NCI-H128 (cell line): ENCODE measurements around the gene UROC1.

Experiments
- DNase-seq: peaks from one replicate; lab custom pipeline; 2025; ENCODE audit not compliant: unreplicated experiment; lab: John Stamatoyannopoulos, UW

Gene UROC1

GRCh38 chr3:126464494-126464893, 53.1 kb downstream of the UROC1 start:
- DNase-seq = no peak

- no peak for DNase-seq
Observed at GRCh38 chr3:126464093-126464492, 53.5 kb downstream of the UROC1 start.

- DNase-seq = no peak
Observed at GRCh38 chr3:126463521-126463920, 54.1 kb downstream of the UROC1 start.

GRCh38 chr3:126461450-126462070, 56.0 kb downstream of the UROC1 start:
- DNase-seq = no peak

GRCh38 chr3:126460381-126460780, 57.2 kb downstream of the UROC1 start:
- no peak for DNase-seq

GRCh38 chr3:126459763-126460127, 57.8 kb downstream of the UROC1 start:
- DNase-seq = no peak

- DNase-seq = no peak
Observed at GRCh38 chr3:126459111-126459762, 58.3 kb downstream of the UROC1 start.

- no peak for DNase-seq
Observed at GRCh38 chr3:126456766-126457388, 60.7 kb downstream of the UROC1 start.

GRCh38 chr3:126456211-126456610, 61.4 kb downstream of the UROC1 start:
- DNase-seq = no peak

GRCh38 chr3:126454437-126455198, 63.0 kb downstream of the UROC1 start:
- no peak for DNase-seq

GRCh38 chr3:126454025-126454424, 63.5 kb downstream of the UROC1 start:
- DNase-seq = no peak

- DNase-seq = no peak
Observed at GRCh38 chr3:126452213-126452612, 65.4 kb downstream of the UROC1 start.

GRCh38 chr3:126451511-126451910, 66.1 kb downstream of the UROC1 start:
- no peak for DNase-seq

GRCh38 chr3:126450744-126451143, 66.8 kb downstream of the UROC1 start:
- no peak for DNase-seq

- no peak for DNase-seq
Observed at GRCh38 chr3:126450219-126450618, 67.4 kb downstream of the UROC1 start.

- no peak for DNase-seq
Observed at GRCh38 chr3:126449621-126450051, 67.9 kb downstream of the UROC1 start.

- no peak for DNase-seq
Observed at GRCh38 chr3:126448893-126449180, 68.7 kb downstream of the UROC1 start.

- DNase-seq = no peak
Observed at GRCh38 chr3:126448136-126448892, 69.3 kb downstream of the UROC1 start.

GRCh38 chr3:126447456-126448106, 70.0 kb downstream of the UROC1 start:
- no peak for DNase-seq

- no peak for DNase-seq
Observed at GRCh38 chr3:126446791-126447190, 70.8 kb downstream of the UROC1 start.

- DNase-seq = no peak
Observed at GRCh38 chr3:126446301-126446700, 71.3 kb downstream of the UROC1 start.
